Measurements from ENCODE around the gene CYB561D1. TPM values are rescaled to one million over a fixed set of nuclear protein-coding genes. Genes with fewer than 3 reads are reported as not detected.

Gene CYB561D1
- total and polyA plus RNA-seq, 2 of the 13 experiments (the other 11 are each of a cell fraction or from before 2014, with no cell fraction given) = 3.9 to 4.1 TPM

DNA sequence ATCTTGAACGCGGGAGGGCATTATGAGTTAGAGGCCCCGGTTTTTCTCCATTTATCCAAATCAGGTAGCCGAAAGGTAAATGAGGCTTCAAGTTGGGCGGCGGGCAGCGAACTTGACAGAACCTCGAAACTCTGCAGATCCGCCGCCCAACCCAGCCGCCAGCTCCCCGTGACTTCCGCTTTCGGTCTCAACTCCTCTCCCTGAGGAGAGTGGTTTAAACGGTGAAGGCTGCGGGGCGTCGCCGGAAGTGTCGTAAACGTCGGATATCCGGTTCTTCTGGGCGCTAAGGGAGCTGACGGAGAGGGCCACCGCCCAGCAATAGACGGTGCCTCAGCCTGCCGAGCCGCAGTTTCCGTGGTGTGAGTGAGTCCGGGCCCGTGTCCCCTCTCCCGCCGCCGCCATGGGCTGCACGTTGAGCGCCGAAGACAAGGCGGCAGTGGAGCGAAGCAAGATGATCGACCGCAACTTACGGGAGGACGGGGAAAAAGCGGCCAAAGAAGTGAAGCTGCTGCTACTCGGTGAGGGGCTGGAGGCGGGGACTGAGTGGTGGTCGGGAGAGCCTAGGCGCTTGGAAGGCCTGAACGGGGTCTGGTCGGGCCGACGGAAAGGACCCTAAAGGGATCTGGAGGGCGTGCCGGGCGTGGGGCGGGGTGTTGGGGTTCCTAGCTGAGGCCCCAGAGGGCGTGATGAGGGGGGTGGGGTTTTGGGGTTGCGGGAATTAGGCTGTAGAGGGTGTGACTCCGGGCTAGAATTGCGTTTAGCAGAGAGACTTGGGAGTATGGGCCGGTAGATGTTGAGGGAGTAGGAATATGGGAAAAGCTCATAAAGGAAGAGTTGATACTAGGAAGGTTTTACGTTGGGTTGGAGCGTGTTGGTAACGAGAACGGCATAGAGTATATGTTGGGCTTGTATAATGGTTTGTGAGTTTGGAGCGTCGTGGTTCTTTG, 54.7 kb downstream of the CYB561D1 start, which contains the start of gene GNAI3 (continued):
- TF ChIP-seq TMF1 (CRISPR knock-in tag; IDR thresholded peaks at IDR 0.05; ENCODE audit: low read depth) = 0 out of 2 replicates have a peak, but pooled peaks have one; percentile 72
- TF ChIP-seq, protein P1, sequence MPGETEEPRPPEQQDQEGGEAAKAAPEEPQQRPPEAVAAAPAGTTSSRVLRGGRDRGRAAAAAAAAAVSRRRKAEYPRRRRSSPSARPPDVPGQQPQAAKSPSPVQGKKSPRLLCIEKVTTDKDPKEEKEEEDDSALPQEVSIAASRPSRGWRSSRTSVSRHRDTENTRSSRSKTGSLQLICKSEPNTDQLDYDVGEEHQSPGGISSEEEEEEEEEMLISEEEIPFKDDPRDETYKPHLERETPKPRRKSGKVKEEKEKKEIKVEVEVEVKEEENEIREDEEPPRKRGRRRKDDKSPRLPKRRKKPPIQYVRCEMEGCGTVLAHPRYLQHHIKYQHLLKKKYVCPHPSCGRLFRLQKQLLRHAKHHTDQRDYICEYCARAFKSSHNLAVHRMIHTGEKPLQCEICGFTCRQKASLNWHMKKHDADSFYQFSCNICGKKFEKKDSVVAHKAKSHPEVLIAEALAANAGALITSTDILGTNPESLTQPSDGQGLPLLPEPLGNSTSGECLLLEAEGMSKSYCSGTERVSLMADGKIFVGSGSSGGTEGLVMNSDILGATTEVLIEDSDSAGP (CRISPR knock-in tag; IDR thresholded peaks at IDR 0.05; ENCODE audit: borderline replicate concordance) = peak; percentile 91
- no peak for TF ChIP-seq HOXA7 (CRISPR knock-in tag; IDR thresholded peaks at IDR 0.05)
- peak; percentile 92 for TF ChIP-seq PHF20 (CRISPR knock-in tag; IDR thresholded peaks at IDR 0.05)
- TF ChIP-seq ZNF205 (CRISPR knock-in tag; IDR thresholded peaks at IDR 0.05) = 0 out of 2 replicates have a peak, but pooled peaks have one; percentile 23
- peak; percentile 82; the same call in 1 of the 2 replicates for TF ChIP-seq ERF (CRISPR knock-in tag; IDR thresholded peaks at IDR 0.05)
- TF ChIP-seq, protein P2, sequence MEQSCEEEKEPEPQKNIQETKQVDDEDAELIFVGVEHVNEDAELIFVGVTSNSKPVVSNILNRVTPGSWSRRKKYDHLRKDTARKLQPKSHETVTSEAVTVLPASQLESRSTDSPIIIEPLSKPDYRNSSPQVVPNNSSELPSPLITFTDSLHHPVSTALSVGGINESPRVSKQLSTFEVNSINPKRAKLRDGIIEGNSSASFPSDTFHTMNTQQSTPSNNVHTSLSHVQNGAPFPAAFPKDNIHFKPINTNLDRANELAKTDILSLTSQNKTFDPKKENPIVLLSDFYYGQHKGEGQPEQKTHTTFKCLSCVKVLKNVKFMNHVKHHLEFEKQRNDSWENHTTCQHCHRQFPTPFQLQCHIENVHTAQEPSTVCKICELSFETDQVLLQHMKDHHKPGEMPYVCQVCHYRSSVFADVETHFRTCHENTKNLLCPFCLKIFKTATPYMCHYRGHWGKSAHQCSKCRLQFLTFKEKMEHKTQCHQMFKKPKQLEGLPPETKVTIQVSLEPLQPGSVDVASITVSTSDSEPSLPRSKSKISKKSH (CRISPR knock-in tag; IDR thresholded peaks at IDR 0.05; ENCODE audit: borderline replicate concordance) = peak; percentile 51
- peak; percentile 57; the same call in 1 of the 2 replicates for TF ChIP-seq ZFP90 (CRISPR knock-in tag; IDR thresholded peaks at IDR 0.05; ENCODE audit: borderline replicate concordance)
- TF ChIP-seq CEBPG (CRISPR knock-in tag; IDR thresholded peaks at IDR 0.05) = peak; percentile 48; the same call in 1 of the 2 replicates
- TF ChIP-seq ZNF777 (CRISPR knock-in tag; IDR thresholded peaks at IDR 0.05) = peak; percentile 69; the same call in 1 of the 2 replicates
- TF ChIP-seq ZNF44 (CRISPR knock-in tag; IDR thresholded peaks at IDR 0.05) = no peak
- TF ChIP-seq, protein P3, sequence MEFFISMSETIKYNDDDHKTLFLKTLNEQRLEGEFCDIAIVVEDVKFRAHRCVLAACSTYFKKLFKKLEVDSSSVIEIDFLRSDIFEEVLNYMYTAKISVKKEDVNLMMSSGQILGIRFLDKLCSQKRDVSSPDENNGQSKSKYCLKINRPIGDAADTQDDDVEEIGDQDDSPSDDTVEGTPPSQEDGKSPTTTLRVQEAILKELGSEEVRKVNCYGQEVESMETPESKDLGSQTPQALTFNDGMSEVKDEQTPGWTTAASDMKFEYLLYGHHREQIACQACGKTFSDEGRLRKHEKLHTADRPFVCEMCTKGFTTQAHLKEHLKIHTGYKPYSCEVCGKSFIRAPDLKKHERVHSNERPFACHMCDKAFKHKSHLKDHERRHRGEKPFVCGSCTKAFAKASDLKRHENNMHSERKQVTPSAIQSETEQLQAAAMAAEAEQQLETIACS (CRISPR knock-in tag; IDR thresholded peaks at IDR 0.05) = no peak
- no peak for TF ChIP-seq MTF2 (CRISPR knock-in tag; IDR thresholded peaks at IDR 0.05; ENCODE audit: borderline replicate concordance)
- TF ChIP-seq POLR2AphosphoS5 (IDR thresholded peaks at IDR 0.05; ENCODE audit: low read depth, low read length) = peak; percentile 98
- no peak for TF ChIP-seq NPAS2 (CRISPR knock-in tag; IDR thresholded peaks at IDR 0.05; ENCODE audit: borderline replicate concordance)
- TF ChIP-seq ATRX (CRISPR knock-in tag; IDR thresholded peaks at IDR 0.05; ENCODE audit: borderline replicate concordance) = no peak
- peak; percentile 80; the same call in 1 of the 2 replicates for TF ChIP-seq MEF2D (CRISPR knock-in tag; IDR thresholded peaks at IDR 0.05)
- TF ChIP-seq, protein P4, sequence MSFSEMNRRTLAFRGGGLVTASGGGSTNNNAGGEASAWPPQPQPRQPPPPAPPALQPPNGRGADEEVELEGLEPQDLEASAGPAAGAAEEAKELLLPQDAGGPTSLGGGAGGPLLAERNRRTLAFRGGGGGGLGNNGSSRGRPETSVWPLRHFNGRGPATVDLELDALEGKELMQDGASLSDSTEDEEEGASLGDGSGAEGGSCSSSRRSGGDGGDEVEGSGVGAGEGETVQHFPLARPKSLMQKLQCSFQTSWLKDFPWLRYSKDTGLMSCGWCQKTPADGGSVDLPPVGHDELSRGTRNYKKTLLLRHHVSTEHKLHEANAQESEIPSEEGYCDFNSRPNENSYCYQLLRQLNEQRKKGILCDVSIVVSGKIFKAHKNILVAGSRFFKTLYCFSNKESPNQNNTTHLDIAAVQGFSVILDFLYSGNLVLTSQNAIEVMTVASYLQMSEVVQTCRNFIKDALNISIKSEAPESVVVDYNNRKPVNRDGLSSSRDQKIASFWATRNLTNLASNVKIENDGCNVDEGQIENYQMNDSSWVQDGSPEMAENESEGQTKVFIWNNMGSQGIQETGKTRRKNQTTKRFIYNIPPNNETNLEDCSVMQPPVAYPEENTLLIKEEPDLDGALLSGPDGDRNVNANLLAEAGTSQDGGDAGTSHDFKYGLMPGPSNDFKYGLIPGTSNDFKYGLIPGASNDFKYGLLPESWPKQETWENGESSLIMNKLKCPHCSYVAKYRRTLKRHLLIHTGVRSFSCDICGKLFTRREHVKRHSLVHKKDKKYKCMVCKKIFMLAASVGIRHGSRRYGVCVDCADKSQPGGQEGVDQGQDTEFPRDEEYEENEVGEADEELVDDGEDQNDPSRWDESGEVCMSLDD (CRISPR knock-in tag; IDR thresholded peaks at IDR 0.05; ENCODE audit: borderline replicate concordance) = no peak
- TF ChIP-seq, protein P5, sequence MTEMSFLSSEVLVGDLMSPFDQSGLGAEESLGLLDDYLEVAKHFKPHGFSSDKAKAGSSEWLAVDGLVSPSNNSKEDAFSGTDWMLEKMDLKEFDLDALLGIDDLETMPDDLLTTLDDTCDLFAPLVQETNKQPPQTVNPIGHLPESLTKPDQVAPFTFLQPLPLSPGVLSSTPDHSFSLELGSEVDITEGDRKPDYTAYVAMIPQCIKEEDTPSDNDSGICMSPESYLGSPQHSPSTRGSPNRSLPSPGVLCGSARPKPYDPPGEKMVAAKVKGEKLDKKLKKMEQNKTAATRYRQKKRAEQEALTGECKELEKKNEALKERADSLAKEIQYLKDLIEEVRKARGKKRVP (CRISPR knock-in tag; IDR thresholded peaks at IDR 0.05) = peak in 1 of 2 experiments; percentile 59; a peak in 1 of 4 replicates
